GM12878 (cell line): ENCODE measurements around the gene RIMBP2. TPM values are rescaled to one million over a fixed set of nuclear protein-coding genes. Genes with fewer than 3 reads are reported as not detected.
A peak's percentile ranks its signal among the peaks of the same experiment; 100 is the strongest.

Experiments
- ATAC-seq: fragments of 200-7000 bp; cut with Tn5 transposase; 3 replicates; pipeline ENCODE4 v1.9.1; 2020; ENCODE audit warnings: mild to moderate bottlenecking, moderate library complexity
- BruUV-seq: library from RNA; stranded (reverse); fragments of 400-500 nt; replicated peaks from 2 replicates; lab custom pipeline; 2021; lab: Mats Ljungman, UMichigan
- CTCF ChIA-PET: fragments of 300-600 bp; sonication (Branson Sonifier 250); formaldehyde crosslinking; extraction: SDS; loops from one replicate; lab custom pipeline; 2021; ENCODE audit warnings: inconsistent platforms; lab: Yijun Ruan, JAX
- POLR2A ChIA-PET: fragments of 350-600 bp; formaldehyde crosslinking; extraction: SDS; loops from one replicate; lab custom pipeline; 2021; ENCODE audit warnings: inconsistent platforms; lab: Charles Lee
- RAD21 ChIA-PET: fragments of 300-600 bp; sonication (Branson Sonifier 250); formaldehyde crosslinking; loops from one replicate; lab custom pipeline; 2023; ENCODE audit warnings: antibody characterized with exemption; ENCODE audit not compliant: unreplicated experiment; lab: Charles Lee
- SMC1A ChIA-PET: fragments of 300-600 bp; sonication (Branson Sonifier 250); formaldehyde crosslinking; loops from one replicate; lab custom pipeline; 2023; ENCODE audit not compliant: unreplicated experiment, uncharacterized antibody; lab: Charles Lee
- DNase-seq: peaks from one replicate; pipeline ENCODE4 v3.0.0-alpha.2; 2011; ENCODE audit warnings: low read depth, low spot score
- FAIRE-seq: peaks from 3 replicates; lab custom pipeline; 2011; peaks lifted over from hg19 to GRCh38; lab: Jason Lieb, UNC
- H2AFZ ChIP-seq: 2 replicates; pipeline ENCODE4 v1.6.0; 2011; ENCODE audit warnings: low read depth, low read length, control low read depth; ENCODE audit not compliant: control insufficient read depth
- H3K27ac ChIP-seq: 2 replicates; pipeline ENCODE4 v1.5.1; 2011; ENCODE audit warnings: control low read depth; ENCODE audit not compliant: control insufficient read depth, insufficient read depth
- H3K27me3 ChIP-seq, 2 experiments: replicated peaks in 1 of 2; 2 replicates each; pipeline versions ENCODE4 v1.6.0 to v1.6.1; 2011; ENCODE audit warnings: low read length in 1 of 2; ENCODE audit not compliant: control insufficient read depth in 2 of 2, insufficient read depth in 2 of 2
- H3K36me3 ChIP-seq, 2 experiments: 2 replicates each; pipeline ENCODE4 v1.5.1; 2011; ENCODE audit warnings: low read length in 1 of 2; ENCODE audit not compliant: control insufficient read depth in 2 of 2, insufficient read depth in 2 of 2
- H3K4me1 ChIP-seq: 2 replicates; pipeline ENCODE4 v1.6.1; 2011; ENCODE audit warnings: mild to moderate bottlenecking, low read length, moderate library complexity, mixed read lengths; ENCODE audit not compliant: control insufficient read depth, insufficient read depth
- H3K4me2 ChIP-seq: 2 replicates; pipeline ENCODE4 v1.6.0; 2011; ENCODE audit warnings: control low read depth; ENCODE audit not compliant: control insufficient read depth, insufficient read depth
- H3K4me3 ChIP-seq: fragments of 200-600 bp; sonication (generic); 2 replicates; pipeline ENCODE4 v1.5.1; 2016
- H3K79me2 ChIP-seq: 2 replicates; pipeline ENCODE4 v1.6.0; 2011; ENCODE audit warnings: low read length; ENCODE audit not compliant: control insufficient read depth, insufficient read depth
- H3K9ac ChIP-seq: 2 replicates; pipeline ENCODE4 v1.8.0; 2011; ENCODE audit warnings: low read length, control low read depth, mixed read lengths; ENCODE audit not compliant: control insufficient read depth, insufficient read depth
- H3K9me3 ChIP-seq: replicated peaks from 3 replicates; pipeline ENCODE4 v1.5.1; 2011; ENCODE audit warnings: mild to moderate bottlenecking, low read length; ENCODE audit not compliant: control insufficient read depth, insufficient read depth
- H4K20me1 ChIP-seq: 2 replicates; pipeline ENCODE4 v1.6.0; 2011; ENCODE audit not compliant: control insufficient read depth, insufficient read depth
- SPI1 ChIP-seq: IDR thresholded peaks from 2 replicates; pipeline ENCODE4 v1.6.1; 2011; ENCODE audit warnings: low read depth, mild to moderate bottlenecking, low read length, moderate library complexity, borderline replicate concordance; ENCODE audit not compliant: insufficient read depth
- WGBS: methylation state at CpG from one replicate; pipeline ENCODE4 v1.1.6; 2016; ENCODE audit warnings: low lambda C conversion rate; ENCODE audit not compliant: insufficient replicate concordance, insufficient coverage; ENCODE audit errors: missing lambda C conversion rate; 5-methylcytosine and 5-hydroxymethylcytosine counted together
- in situ Hi-C: fragments of 300-500 bp; cut with MboI; formaldehyde crosslinking; loops from 9 replicates; pipeline ENCODE4 v1.14.3; 2018; ENCODE audit warnings: mixed read lengths
- intact Hi-C: fragments of 100-400 bp; cut with micrococcal nuclease; formaldehyde crosslinking; loops from one replicate; pipeline ENCODE4 v1.14.2; 2022; ENCODE audit not compliant: unreplicated experiment
- polyA plus RNA-seq, 11 experiments: library from polyadenylated mRNA; depleted of rRNA in 4 of 11; unstranded in 6 of 11; stranded (reverse) in 5 of 11; fragments of >200 nt; fragmentation: Nextera tagmentation in 4 of 11; fragmentation: Illumina TruSeq in 1 of 11; extraction: Ambion mirVana in 4 of 11; extraction: Trizol in 1 of 11; gene quantifications; 1 replicate in 1 of 11; 2 replicates in 10 of 11; pipeline versions ENCODE4 v1.2.1 to v1.2.3, GENCODE V29; 2011 to 2016; ENCODE audit warnings: inconsistent platforms in 2 of 11, missing spikeins in 2 of 11, low read depth in 1 of 11
- total RNA-seq, 4 experiments: library from RNA; depleted of rRNA in 3 of 4; stranded (reverse); fragments of >200 nt in 3 of 4; fragmentation: Illumina TruSeq in 1 of 4; extraction: Trizol in 1 of 4; gene quantifications; 2 replicates each; pipeline versions ENCODE4 v1.2.1 to v1.2.3, GENCODE V29; 2013 to 2021
- TF ChIP-seq, protein P1 (sequence below): fragments of 450-650 bp; IDR thresholded peaks from 2 replicates; pipeline ENCODE4 v1.6.1; 2016; ENCODE audit warnings: mild to moderate bottlenecking, moderate library complexity, borderline replicate concordance

Gene RIMBP2
- total and polyA plus RNA-seq, 10 of the 15 experiments (the other 5 are each of a cell fraction or from before 2014, with no cell fraction given): 0.04 to 2.9 (median 0.07) TPM; not detected in 1

DNA sequence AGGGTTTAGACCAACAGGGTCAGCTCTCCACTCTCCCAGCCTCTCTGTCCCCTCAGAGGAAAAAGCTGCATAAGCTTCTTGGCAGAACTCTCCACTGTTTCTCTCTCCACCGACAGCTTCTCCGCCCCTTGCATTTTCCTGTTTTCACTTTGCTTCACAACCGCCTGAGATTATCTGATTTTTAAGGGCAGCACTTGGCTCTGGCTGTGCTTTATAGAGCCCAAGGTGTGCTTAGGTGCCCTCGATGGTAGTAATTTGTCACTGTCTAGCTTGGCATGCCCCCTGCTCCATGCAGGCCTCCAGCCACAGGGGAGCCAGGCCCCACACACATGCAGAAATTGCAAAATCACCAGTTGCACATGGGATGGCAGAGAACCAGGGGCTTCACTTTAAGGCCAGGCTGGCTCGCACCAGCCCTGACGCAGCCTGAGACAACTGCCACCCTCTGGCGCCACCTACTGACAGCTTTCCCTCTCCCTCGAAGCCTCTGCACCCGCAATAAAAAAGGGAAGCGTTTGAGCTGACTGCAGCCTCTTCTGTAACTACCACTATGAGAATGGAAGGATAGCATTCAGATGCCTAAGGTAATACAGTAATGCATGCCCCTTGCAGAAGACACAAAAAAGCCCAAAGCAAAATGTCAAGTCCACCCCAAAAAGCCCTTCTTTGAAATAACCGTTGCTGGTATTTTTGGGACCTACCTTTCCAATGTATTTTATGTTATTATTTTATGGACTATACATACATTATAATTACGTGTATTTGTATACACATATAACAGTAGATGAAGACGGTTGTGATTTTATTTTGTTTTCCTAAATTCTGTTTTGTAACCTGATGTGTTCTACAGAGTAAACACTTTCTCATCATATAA lies 32.0 kb upstream of the RIMBP2 start (continued):
- peak; percentile 56; the same call in 1 of the 2 replicates for TF ChIP-seq SPI1
- TF ChIP-seq, all 136 proteins: peak for 7

DNA sequence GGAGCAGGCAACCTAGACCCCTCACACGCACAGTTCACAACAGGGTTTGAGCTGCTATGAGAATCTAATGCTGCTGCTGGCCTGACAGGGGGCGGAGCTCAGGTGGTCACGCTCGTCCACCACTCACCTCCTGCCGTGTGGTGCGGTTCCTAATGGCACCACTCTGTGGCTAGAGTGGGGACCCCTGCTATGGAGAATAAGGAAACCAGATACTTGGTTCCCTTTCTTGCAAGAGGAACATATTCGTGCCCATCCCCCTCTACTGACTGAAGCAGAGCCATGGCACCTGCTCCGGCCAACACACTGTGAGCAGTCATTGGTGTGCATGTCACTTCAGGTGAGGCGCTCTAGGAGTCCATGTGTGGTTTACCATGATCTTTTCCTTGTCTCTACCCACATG lies 30.4 kb upstream of the RIMBP2 start:
- Histone ChIP-seq H3K9me3 (no peaks in the 10 kb centered on the region), H3K9ac (no peak overlapping the region), H3K27me3 (no peaks in the 10 kb centered on the region), H3K4me2 (no peak overlapping the region), H3K27ac (no peak overlapping the region), H4K20me1 (no peaks in the 10 kb centered on the region), H3K36me3 (no peaks in the 10 kb centered on the region), H3K4me1 (no peaks in the 10 kb centered on the region), H3K79me2 (no peaks in the 10 kb centered on the region), H2AFZ (no peak overlapping the region), H3K4me3 (no peak overlapping the region)
- BruUV-seq: no TSS peak
- TF ChIP-seq, protein P1, sequence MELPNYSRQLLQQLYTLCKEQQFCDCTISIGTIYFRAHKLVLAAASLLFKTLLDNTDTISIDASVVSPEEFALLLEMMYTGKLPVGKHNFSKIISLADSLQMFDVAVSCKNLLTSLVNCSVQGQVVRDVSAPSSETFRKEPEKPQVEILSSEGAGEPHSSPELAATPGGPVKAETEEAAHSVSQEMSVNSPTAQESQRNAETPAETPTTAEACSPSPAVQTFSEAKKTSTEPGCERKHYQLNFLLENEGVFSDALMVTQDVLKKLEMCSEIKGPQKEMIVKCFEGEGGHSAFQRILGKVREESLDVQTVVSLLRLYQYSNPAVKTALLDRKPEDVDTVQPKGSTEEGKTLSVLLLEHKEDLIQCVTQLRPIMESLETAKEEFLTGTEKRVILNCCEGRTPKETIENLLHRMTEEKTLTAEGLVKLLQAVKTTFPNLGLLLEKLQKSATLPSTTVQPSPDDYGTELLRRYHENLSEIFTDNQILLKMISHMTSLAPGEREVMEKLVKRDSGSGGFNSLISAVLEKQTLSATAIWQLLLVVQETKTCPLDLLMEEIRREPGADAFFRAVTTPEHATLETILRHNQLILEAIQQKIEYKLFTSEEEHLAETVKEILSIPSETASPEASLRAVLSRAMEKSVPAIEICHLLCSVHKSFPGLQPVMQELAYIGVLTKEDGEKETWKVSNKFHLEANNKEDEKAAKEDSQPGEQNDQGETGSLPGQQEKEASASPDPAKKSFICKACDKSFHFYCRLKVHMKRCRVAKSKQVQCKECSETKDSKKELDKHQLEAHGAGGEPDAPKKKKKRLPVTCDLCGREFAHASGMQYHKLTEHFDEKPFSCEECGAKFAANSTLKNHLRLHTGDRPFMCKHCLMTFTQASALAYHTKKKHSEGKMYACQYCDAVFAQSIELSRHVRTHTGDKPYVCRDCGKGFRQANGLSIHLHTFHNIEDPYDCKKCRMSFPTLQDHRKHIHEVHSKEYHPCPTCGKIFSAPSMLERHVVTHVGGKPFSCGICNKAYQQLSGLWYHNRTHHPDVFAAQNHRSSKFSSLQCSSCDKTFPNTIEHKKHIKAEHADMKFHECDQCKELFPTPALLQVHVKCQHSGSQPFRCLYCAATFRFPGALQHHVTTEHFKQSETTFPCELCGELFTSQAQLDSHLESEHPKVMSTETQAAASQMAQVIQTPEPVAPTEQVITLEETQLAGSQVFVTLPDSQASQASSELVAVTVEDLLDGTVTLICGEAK: no peak
- ChIA-PET CTCF (interaction anchor here (1.0 to 1.6 kb wide), 3 partner anchors 286 to 714 kb away, joined by 3 to 4 read pairs (median 3); no protein-coding TSS in a partner anchor), RAD21 (no interaction called here), POLR2A (no interaction called here), SMC1A (interaction anchor here (0.7 to 1.2 kb wide), 2 partner anchors 27 to 262 kb away, joined by 3 read pairs; no protein-coding TSS in a partner anchor)
- WGBS: 18% methylated on average over 9 of the region's 9 CpGs
- ATAC-seq (no peak), FAIRE-seq (no peak), DNase-seq (no peak)
- in situ Hi-C loops: no loop called here
- intact Hi-C loops: loop anchor here (5.0 to 10.0 kb wide), 3 partner anchors 172 to 699 kb away; no protein-coding TSS in a partner anchor
